Motor neuron (in vitro differentiated cells): ENCODE measurements around the gene PRKCZ. TPM values are rescaled to one million over a fixed set of nuclear protein-coding genes. Genes with fewer than 3 reads are reported as not detected.
A peak's percentile ranks its signal among the peaks of the same experiment; 100 is the strongest.

Experiments
- ATAC-seq, 8 experiments: fragments of 200-7000 bp; cut with Tn5 transposase; replicated peaks in 6 of 8; 2 replicates each; pipeline ENCODE4 v1.8.0; 2021; ENCODE audit warnings: mild to moderate bottlenecking in 8 of 8, moderate library complexity in 8 of 8
- H3K27ac ChIP-seq, 2 donors: fragments of 250-450 bp; sonication (Bioruptor Pico); 2 replicates each; pipeline ENCODE4 v1.9.0; 2021; ENCODE audit warnings: antibody characterized with exemption in 2 of 2, mild to moderate bottlenecking in 2 of 2, moderate library complexity in 1 of 2
- H3K4me1 ChIP-seq, 2 donors: fragments of 250-450 bp; sonication (Bioruptor Pico); replicated peaks in 1 of 2; 2 replicates each; pipeline ENCODE4 v1.6.1; 2021; ENCODE audit warnings: antibody characterized with exemption in 2 of 2, mild to moderate bottlenecking in 2 of 2, moderate library complexity in 1 of 2
- H3K4me3 ChIP-seq, 5 donors: fragments of 250-450 bp; sonication (Bioruptor Pico); 2 replicates each; pipeline ENCODE4 v1.9.0; 2021; ENCODE audit warnings: antibody characterized with exemption in 5 of 5, mild to moderate bottlenecking in 5 of 5, moderate library complexity in 4 of 5
- WGBS, 10 experiments: fragments of 450-650 bp; shearing (Covaris generic); methylation state at CpG; one replicate each; pipeline ENCODE4 v1.0.0; 2022; 5-methylcytosine and 5-hydroxymethylcytosine counted together
- in situ Hi-C, 9 experiments: fragments of 400-800 bp; cut with MboI; loops; one replicate each; pipeline ENCODE4 v1.15.0; 2021; ENCODE audit warnings: low sequenced_read_pairs in 9 of 9, low pct_unique_long_range_greater_than_20kb in 2 of 9; ENCODE audit not compliant: unreplicated experiment in 9 of 9
- total RNA-seq, 8 experiments: library from RNA; unstranded; fragments of 300-600 nt; gene quantifications; 2 replicates each; pipeline versions ENCODE4 v1.2.3 to v1.2.4, GENCODE V29; 2022

Gene PRKCZ
- total RNA-seq, 8 experiments from 2014 or later: 1.1 to 39.0 (median 23.6) TPM

DNA sequence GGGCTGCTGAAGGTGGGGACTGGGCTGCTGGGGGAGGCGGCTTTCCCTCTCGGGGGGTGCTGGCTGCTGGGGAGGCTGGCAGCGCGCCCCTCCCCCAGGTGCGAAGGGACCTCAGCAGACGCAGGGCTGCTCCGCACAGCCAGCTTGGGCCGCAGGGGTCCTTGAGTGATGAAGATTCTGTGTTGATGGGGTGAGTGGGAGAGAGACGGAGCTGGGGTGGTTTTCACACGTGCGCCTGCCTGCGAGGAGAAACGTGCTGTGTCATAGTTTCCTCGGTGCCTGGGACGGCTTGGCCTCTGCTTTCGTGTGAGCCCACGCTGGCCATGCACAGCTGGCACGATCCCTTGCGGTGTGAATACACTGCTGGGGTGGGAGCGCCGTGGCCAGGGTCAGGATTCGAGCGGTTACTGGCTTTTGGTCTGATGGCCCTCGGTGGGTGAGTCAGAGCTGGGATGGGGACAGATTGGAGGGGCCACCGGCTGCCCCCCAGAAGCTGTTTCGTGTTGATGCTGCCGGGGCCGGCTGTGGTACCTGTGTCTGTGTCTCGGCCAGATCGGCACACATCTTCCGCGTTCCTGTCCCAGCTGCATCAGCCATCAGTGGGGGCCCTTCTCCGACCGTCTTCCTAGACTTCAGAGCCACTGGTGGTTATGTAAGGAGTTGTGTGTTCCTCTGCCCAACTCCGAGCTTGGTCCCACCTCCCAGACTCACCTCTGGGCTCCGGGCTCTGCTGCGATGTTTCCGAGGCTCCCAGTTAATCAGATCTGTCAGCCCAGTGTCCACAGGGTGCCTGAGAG lies 24.9 kb downstream of the PRKCZ start:
- peak in 5 of 8 experiments; percentile 6 to 31 (median 12) for ATAC-seq
- Histone ChIP-seq H3K27ac (peak overlapping the region in 1 of 2 donors; percentile 68), H3K4me3 (peak overlapping the region in 4 of 5 donors; percentile 41 to 49 (median 42)), H3K4me1 (peaks cover 18 to 21% of the 10 kb centered on the region in 2 donors)
- 63 to 100% (median 86%) methylated on average over 1 to 8 of the region's 38 CpGs; no CpG with 5 or more reads in 4 of the 10 experiments for WGBS, 10 experiments
- in situ Hi-C loops: loop anchor here in 1 of 9 experiments (25.0 kb wide), 1 partner anchor 138 kb away; no protein-coding TSS in a partner anchor

DNA sequence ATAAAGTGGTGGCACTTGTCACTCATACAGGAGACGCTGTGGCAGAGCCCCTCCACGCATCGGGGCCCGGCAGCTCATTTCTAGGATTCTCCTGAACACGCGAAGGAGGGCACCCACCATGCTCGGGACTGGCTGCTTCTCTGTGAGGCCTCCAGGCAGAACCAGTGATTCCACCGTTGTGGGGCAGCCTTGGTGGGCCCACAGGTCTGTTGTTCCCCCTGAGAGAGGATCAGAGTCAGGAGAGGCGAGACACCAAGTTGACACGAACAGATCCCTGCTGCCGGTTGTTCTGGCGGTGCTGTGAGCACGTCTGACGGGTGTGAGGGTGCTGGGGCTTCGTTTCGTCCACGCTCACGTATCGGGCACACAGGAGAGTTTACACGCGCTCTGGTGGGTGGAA lies 26.6 kb downstream of the PRKCZ start:
- peaks cover 18 to 21% of the 10 kb centered on the region in 2 donors for H3K4me1 ChIP-seq
- H3K27ac ChIP-seq: no peak overlapping the region
- H3K4me3 ChIP-seq: no peak overlapping the region
- ATAC-seq: no peak
- in situ Hi-C loops: loop anchor here in 1 of 9 experiments (25.0 kb wide), 1 partner anchor 140 kb away; no protein-coding TSS in a partner anchor
- 46 to 100% (median 88%) methylated on average over 1 to 16 of the region's 21 CpGs; no CpG with 5 or more reads in 3 of the 10 experiments for WGBS, 10 experiments

DNA sequence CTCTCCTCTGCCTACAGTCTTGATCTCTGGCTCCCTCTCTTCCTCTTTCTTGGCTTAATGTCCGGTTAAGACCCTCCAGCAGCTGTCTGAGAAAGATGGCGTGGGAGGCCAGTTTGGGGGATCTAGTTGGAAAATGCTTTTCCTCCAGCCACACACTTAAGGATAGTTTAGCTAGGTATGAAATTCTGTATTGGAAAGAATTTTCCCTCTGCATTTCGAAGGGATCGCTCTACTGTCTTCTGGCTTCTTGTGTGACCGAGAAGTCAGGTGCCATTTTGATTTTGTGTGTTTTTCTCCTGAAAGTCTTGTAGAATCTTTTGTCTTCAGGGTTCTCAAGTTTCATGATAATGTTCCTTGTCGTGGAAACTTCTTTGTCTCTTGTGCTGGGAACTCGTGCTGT lies 28.0 kb downstream of the PRKCZ start:
- WGBS, 10 experiments: 17 to 100% (median 81%) methylated on average over 2 to 7 of the region's 7 CpGs
- Histone ChIP-seq H3K4me1 (peaks cover 15 to 21% of the 10 kb centered on the region in 2 donors), H3K4me3 (no peak overlapping the region), H3K27ac (no peak overlapping the region)
- in situ Hi-C loops: loop anchor here in 1 of 9 experiments (25.0 kb wide), 1 partner anchor 141 kb away; no protein-coding TSS in a partner anchor
- ATAC-seq: no peak

DNA sequence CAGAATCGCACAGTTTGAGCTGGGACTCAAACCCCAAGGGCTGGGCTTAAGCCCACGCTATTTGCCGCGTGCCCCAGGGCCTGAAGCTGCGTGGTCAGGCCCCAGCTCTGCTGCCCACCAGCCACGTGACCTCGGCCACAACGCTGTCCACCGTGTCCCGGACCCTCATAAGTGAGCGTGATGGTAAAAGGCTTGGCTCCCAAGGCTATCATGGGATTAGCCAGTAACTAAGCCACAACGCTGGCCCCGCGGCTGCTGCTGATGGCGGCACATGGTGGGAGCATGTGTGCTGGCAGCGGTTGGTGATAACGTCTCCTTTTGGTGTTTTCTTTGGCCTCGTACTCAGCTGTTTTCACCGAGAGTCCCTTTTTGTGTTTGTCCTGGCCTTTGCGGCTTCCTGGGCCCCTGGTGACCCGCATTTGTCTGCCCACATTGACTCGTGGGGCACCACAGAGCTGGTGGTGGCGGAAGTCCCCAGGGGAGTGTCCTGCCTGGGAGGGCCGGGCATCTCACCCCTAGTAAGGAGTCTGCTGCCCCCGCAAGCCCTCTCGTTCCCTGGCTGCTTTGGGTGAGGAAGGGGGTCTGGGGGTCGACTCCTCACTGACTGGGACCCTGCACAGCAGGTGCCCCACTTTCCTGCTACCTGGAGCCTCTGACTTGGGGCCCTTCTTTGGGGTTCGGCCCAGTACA lies 29.3 kb downstream of the PRKCZ start:
- no peak for ATAC-seq
- peaks cover 8 to 14% of the 10 kb centered on the region in 2 donors for H3K4me1 ChIP-seq
- H3K27ac ChIP-seq: no peak overlapping the region
- WGBS, 10 experiments: 61 to 100% (median 89%) methylated on average over 3 to 23 of the region's 28 CpGs; no CpG with 5 or more reads in 3 of the 10 experiments
- in situ Hi-C loops: loop anchor here in 1 of 9 experiments (25.0 kb wide), 1 partner anchor 142 kb away; no protein-coding TSS in a partner anchor
- no peak overlapping the region for H3K4me3 ChIP-seq

DNA sequence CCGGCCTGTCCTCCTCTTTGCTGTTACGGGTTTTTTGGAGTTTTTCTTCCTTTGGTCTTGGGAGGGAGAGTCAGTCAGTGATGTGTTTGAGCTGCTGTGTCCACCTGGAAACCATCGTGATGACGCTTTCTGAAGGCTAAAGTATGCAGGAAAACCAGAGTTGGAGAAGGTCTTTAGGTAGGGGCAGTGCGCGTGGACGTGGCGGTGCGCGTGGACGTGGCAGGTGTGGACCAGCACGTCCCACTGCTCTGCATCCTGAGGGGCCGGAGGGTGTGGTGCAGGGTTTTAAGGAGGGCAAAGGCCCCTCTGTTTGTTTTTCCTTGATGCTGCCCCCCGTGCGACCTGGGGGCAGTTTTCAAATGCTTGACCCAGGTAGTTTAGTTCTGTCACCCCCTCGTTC lies 29.9 kb downstream of the PRKCZ start:
- Histone ChIP-seq H3K27ac (no peak overlapping the region), H3K4me3 (no peak overlapping the region), H3K4me1 (peaks cover 2 to 8% of the 10 kb centered on the region in 2 donors)
- WGBS, 10 experiments: 74 to 95% (median 88%) methylated on average over 1 to 15 of the region's 16 CpGs; no CpG with 5 or more reads in 2 of the 10 experiments
- no peak for ATAC-seq
- in situ Hi-C loops: loop anchor here in 1 of 9 experiments (25.0 kb wide), 1 partner anchor 143 kb away; no protein-coding TSS in a partner anchor

DNA sequence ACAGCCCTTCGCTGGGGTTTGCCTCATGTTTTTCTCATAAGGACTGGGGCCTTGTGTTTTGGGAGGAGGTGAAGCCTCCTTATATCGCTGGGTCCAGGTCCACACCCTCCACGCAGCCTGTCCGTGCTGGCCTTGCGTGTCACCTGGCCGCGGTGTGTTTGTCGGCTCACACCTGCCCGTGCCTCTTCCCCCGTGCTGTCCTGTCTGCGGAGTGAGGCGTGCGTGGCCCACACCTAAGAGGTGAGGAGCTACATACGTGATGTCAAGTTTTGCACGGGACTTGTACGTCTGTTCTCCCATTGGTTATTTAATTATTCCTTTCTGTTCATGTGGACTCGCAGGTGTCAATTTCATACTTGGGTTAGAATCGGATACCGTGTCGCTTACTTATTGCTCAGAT lies 30.7 kb downstream of the PRKCZ start:
- H3K4me3 ChIP-seq: no peak overlapping the region
- ATAC-seq: no peak
- in situ Hi-C loops: loop anchor here in 1 of 9 experiments (25.0 kb wide), 1 partner anchor 144 kb away; no protein-coding TSS in a partner anchor
- no peak overlapping the region for H3K27ac ChIP-seq
- 75 to 100% (median 96%) methylated on average over 1 to 16 of the region's 20 CpGs; no CpG with 5 or more reads in 4 of the 10 experiments for WGBS, 10 experiments
- H3K4me1 ChIP-seq: peaks cover 0 to under 1% of the 10 kb centered on the region in 2 donors

DNA sequence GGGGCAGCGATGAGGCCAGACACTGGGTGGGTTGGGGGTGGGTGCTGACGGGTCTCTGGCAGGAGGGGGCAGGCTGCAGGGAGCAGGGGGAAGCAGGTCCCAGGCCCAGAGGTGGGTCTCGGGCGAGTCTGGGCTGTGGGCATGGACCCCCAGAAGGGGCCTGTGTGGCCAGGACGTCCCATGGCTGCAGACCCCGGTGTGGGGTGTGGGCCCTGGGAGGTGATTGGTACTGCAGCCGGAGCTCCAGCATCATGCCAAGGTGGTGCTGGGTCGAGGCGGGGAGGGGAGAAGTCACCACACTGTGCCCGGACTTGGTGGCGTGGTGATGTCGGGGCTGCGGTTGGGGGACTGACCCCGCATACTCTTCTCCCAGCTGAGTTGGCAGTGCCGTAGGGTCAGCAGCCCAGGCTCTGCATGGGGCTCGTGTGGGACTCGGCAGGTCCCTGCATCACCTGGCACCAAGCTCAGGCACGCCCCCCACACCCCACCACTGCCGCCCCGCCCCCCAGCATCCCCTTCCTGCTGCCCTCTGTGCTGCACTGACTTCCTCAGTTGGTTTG lies 31.2 kb downstream of the PRKCZ start:
- no peak overlapping the region for H3K27ac ChIP-seq
- no peak overlapping the region for H3K4me3 ChIP-seq
- 90% methylated on average over 4 of the region's 20 CpGs; no CpG with 5 or more reads in 8 of the 10 experiments for WGBS, 10 experiments
- no peaks in the 10 kb centered on the region for H3K4me1 ChIP-seq
- in situ Hi-C loops: loop anchor here in 1 of 9 experiments (25.0 kb wide), 1 partner anchor 144 kb away; no protein-coding TSS in a partner anchor
- peak in 2 of 8 experiments; percentile 15 to 21 for ATAC-seq

DNA sequence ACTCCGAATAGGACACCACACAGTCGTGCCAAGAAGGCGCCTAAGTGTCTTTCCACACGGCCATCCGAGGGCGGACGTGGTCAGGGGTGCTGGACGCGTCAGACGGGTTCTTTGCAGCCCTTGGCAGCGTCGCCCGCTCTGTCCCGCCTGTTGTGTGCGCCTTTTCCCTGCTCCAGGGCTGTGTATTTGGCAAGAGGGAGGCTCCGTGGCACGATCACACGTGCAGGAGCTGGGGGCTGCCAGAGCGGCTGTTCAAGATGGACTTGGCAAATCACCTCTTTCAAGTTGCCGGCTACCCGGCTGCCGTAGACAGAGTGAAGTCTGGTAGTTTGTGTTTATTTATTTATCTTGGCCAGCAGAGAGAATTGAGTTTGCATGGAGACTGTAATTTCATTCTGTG lies 31.9 kb downstream of the PRKCZ start:
- Histone ChIP-seq H3K27ac (no peak overlapping the region), H3K4me1 (no peaks in the 10 kb centered on the region), H3K4me3 (no peak overlapping the region)
- no peak for ATAC-seq
- in situ Hi-C loops: loop anchor here in 1 of 9 experiments (25.0 kb wide), 1 partner anchor 145 kb away; no protein-coding TSS in a partner anchor
- WGBS, 10 experiments: 91 to 100% (median 95%) methylated on average over 1 to 19 of the region's 22 CpGs; no CpG with 5 or more reads in 3 of the 10 experiments

DNA sequence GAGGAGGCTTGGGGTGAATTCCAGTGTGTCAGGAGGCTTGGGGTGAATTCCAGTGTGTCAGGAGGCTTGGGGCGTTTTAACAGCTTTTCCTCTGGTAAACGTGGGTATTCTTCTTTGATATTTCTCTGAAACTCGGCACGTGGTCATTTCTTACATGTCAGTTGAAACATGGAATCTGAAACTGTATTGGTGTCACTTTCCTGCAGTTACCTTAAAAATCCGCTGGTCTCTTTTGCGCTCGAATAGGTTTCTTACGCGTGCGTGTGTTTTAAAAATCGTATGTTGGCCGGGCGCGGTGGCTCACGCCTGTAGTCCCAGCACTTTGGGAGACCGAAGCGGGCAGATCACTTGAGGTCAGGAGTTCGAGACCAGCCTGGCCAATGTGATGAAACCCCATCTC lies 33.5 kb downstream of the PRKCZ start:
- in situ Hi-C loops: loop anchor here in 1 of 9 experiments (25.0 kb wide), 1 partner anchor 146 kb away; no protein-coding TSS in a partner anchor

DNA sequence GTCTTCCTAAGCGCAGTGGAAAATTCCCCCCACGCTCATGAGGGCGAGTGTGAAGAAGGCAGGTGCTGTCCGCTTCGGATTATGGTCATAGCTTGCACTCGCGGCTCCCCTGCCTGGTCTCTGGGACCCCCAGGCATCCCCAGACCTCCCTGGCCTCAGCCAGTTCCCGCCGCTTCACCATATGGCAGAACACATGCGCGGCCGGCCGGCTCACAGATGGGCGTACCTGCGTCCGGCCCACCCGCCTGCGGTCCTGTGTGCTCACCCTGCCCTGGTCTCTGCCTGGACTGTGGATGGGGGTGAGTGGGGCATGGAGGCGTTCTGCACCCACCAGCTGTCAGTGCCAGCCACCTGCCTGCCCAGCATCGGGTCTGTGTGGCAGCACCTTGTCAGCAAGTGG lies 34.1 kb downstream of the PRKCZ start:
- no peak for ATAC-seq
- Histone ChIP-seq H3K4me3 (no peak overlapping the region), H3K27ac (no peak overlapping the region), H3K4me1 (peaks cover 0 to 11% of the 10 kb centered on the region in 2 donors)
- 67 to 89% (median 80%) methylated on average over 1 to 4 of the region's 20 CpGs; no CpG with 5 or more reads in 6 of the 10 experiments for WGBS, 10 experiments
- in situ Hi-C loops: loop anchor here in 1 of 9 experiments (25.0 kb wide), 1 partner anchor 147 kb away; no protein-coding TSS in a partner anchor

More for the DNA sequence above, 33.5 kb downstream of the PRKCZ start:
- H3K4me3 ChIP-seq: no peak overlapping the region
- WGBS, 10 experiments: 54 to 96% (median 79%) methylated on average over 3 to 18 of the region's 18 CpGs
- H3K27ac ChIP-seq: no peak overlapping the region
- no peak for ATAC-seq
- peaks cover 0 to 7% of the 10 kb centered on the region in 2 donors for H3K4me1 ChIP-seq

DNA sequence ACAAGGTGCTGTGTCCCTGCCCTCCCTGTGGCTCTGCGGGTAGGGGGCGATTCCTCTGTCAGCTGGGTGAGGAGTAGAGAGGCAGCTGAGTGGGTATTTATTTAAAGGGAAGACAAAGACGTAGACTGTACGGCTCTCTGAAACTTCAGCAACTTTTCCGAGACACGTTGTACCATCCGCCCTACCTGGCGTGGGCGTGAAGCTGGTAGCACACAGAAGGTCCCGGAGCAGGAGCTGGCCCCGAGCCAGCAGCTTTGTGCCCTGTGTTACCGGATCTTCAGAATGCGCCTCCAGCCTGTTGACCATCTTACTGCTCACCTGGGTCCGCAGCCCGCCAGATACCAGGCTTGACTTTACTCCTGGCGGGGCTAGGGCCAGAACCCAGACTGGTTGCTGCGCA lies 34.9 kb downstream of the PRKCZ start:
- 48 to 100% (median 91%) methylated on average over 1 to 17 of the region's 17 CpGs; no CpG with 5 or more reads in 2 of the 10 experiments for WGBS, 10 experiments
- in situ Hi-C loops: loop anchor here in 1 of 9 experiments (25.0 kb wide), 1 partner anchor 148 kb away; no protein-coding TSS in a partner anchor
- ATAC-seq: no peak
- Histone ChIP-seq H3K4me1 (peaks cover 0 to 11% of the 10 kb centered on the region in 2 donors), H3K27ac (no peak overlapping the region), H3K4me3 (no peak overlapping the region)

DNA sequence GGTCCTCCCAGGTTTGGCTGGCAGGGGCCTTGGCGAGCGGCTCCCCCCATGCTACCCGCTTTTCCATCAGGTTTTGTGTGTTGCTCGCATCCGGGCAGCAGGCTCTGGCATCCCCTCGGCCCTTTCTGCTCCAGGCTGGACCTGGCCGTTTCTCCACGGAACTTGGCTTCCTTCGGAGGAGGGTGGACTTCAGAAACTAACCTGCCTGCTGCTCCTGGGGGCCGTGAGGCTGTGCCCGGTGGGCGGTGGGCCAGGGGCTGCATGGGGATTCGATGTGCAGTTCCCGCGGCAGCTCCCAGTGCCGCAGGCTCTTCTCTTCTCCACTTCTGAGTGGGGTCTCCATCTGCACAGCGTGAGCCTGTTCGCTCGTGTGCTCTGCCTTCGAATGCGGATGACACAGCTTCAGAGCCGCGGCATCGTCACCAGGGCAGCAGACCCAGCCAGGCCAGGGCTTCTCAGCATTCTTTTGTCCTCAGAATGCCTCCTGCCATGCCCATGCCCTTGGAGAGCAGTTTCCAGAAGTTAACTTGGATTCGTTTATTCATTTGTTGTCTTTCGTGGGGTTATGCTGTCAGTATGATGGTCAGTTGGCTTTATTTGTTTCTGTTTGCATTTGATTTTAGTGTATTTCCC lies 36.4 kb downstream of the PRKCZ start:
- ATAC-seq: peak in 3 of 8 experiments; percentile 44 to 88 (median 51)
- Histone ChIP-seq H3K27ac (no peak overlapping the region), H3K4me3 (no peak overlapping the region)

More for the DNA sequence above, 36.4 kb downstream of the PRKCZ start:
- WGBS, 10 experiments: 40 to 100% (median 72%) methylated on average over 1 to 25 of the region's 26 CpGs; no CpG with 5 or more reads in 2 of the 10 experiments
- in situ Hi-C loops: loop anchor here in 1 of 9 experiments (25.0 kb wide), 1 partner anchor 149 kb away; no protein-coding TSS in a partner anchor
- H3K4me1 ChIP-seq: peaks cover 0 to 11% of the 10 kb centered on the region in 2 donors
